H54 (cell line): ENCODE data around the gene NEFH.

ENCODE experiments used
- DNase-seq: peaks from one replicate; pipeline ENCODE4 v3.0.0; 2011; ENCODE audit warnings: low spot score, mixed read lengths; ENCODE audit not compliant: insufficient read length
- FAIRE-seq: peaks from 3 replicates; lab custom pipeline; 2011; peaks lifted over from hg19 to GRCh38; lab: Jason Lieb, UNC
- POLR2A ChIP-seq: IDR thresholded peaks from 2 replicates; pipeline ENCODE4 v1.6.1; 2011; ENCODE audit warnings: low read depth, mild to moderate bottlenecking, low read length

NEFH gene

GRCh38 chr22:29451863-29452262 lies 28.2 kb upstream of the NEFH start:
- no peak for DNase-seq
- TF ChIP-seq POLR2A: no peak
- no peak for FAIRE-seq

GRCh38 chr22:29454276-29454675 lies 25.7 kb upstream of the NEFH start:
- DNase-seq: no peak
- no peak for TF ChIP-seq POLR2A
- FAIRE-seq: no peak

GRCh38 chr22:29456211-29456671 lies 23.8 kb upstream of the NEFH start:
- TF ChIP-seq POLR2A: no peak
- FAIRE-seq: no peak
- DNase-seq: no peak

GRCh38 chr22:29457730-29458129 lies 22.3 kb upstream of the NEFH start:
- peak; percentile 78 for FAIRE-seq
- DNase-seq: peak; percentile 71
- TF ChIP-seq POLR2A: no peak

- DNase-seq (no peak), FAIRE-seq (no peak)
- TF ChIP-seq POLR2A: no peak
These were observed 21.5 kb upstream of the NEFH start for GRCh38 chr22:29458551-29458950.

DNA sequence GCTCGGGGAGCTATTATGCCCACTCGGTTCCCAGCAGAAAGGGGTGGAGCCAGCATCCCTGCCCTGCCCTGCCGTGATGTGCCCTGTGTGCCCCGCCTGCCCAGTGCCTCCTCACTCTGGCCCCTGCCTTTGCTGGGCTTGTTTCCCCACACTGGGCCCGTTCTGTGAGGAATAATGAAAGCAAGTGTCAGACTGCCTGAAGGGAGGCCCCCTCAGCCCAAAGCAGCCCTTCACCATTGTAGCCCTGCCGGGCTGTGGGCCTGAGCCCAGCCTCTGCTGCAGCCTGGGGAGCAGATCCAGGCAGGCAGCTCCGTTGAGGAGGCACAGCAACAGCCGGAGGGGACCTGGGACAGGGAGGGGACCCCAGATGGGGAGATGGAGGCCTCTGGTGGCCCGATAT lies 20.2 kb upstream of the NEFH start:
- FAIRE-seq (no peak), DNase-seq (no peak)
- TF ChIP-seq POLR2A: no peak

GRCh38 chr22:29461263-29461662 lies 18.8 kb upstream of the NEFH start:
- FAIRE-seq (no peak), DNase-seq (no peak)
- no peak for TF ChIP-seq POLR2A

GRCh38 chr22:29463629-29464028 lies 16.4 kb upstream of the NEFH start:
- FAIRE-seq (no peak), DNase-seq (no peak)
- TF ChIP-seq POLR2A: no peak

- TF ChIP-seq POLR2A: no peak
- DNase-seq: no peak
- FAIRE-seq: no peak
These were observed 15.4 kb upstream of the NEFH start for GRCh38 chr22:29464581-29464980.

DNA sequence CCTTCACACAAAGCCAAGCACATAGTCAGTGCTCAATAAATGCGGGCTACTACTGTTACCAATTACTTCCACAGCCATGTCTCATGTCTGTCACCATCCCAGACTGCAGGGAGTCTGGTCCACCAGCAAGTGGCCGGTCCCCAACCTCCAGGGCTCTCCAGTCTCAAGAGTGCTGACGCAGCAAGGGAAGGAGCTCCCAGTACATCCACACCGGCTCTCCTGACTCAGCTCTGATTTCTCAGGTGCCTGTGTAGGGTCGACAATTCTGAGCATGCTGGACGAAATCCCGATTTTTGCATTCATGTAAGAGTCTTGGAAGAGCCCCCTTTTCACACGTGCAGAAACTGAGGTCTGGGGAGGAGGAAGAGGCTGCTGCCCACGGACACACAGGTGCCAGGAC lies 10.3 kb upstream of the NEFH start:
- no peak for FAIRE-seq
- DNase-seq: no peak
- TF ChIP-seq POLR2A: no peak

DNA sequence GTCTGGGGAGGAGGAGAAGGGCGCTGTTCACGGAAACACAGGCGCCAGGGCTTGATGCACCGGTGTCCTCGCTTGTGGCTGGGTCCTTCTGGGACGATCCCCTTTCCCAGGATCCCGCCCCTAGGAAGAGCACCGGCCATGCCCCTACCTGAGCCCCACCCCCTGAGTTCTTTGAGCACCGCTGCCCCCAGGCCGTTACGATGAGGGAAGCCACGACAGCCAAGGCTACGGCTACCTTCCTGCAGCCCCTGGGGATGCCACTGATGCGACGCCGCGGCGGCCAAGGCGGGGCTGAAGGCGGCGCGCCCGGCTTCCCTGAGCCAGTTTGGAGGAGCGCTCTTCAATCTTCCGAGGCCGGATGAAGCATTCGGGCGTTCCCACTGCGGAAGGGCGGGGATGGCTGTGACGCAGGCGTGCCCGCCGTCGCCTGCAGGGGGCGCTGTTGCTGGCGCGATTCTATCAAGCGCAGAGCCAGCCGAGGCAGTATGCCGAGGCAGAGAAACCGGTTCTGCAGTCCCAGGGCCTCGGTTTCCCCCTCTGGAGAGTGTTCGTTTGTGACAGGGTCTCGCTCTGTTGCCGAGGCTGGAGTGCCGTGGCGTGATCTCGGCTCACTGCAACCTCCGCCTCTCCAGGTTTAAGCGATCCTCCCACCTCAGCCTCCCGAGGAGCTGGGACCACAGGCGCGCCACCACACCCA lies 9.7 kb upstream of the NEFH start:
- FAIRE-seq (no peak), DNase-seq (peak; percentile 77)
- TF ChIP-seq POLR2A: no peak

- no peak for FAIRE-seq
- DNase-seq: no peak
- TF ChIP-seq POLR2A: no peak
These were observed 7.0 kb upstream of the NEFH start for GRCh38 chr22:29473001-29473400.

DNA sequence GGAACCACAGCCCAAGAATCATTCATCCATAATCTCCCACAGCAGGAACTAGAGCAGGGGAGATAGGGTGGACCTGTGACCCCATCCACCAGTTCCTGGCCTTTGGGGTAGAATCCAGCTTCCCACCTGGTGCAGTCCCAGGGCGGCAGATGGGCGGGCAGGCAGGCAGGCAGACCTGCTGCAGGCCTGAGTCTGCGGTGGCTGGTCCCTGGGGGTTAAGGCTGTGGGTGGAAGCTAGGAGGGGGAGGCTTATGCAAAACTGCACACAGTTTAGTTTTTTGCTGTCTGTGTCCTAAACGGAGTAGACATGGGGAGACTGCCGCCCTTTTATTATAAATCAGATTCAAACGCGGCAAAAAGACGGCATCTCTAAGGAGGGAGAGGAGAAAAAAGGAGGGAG lies 4.5 kb upstream of the NEFH start:
- DNase-seq (no peak), FAIRE-seq (no peak)
- TF ChIP-seq POLR2A: no peak

- TF ChIP-seq POLR2A: no peak
- DNase-seq: no peak
- no peak for FAIRE-seq
These were observed 3.9 kb upstream of the NEFH start for GRCh38 chr22:29476116-29476515.

GRCh38 chr22:29477723-29478318 lies 2.2 kb upstream of the NEFH start:
- no peak for TF ChIP-seq POLR2A
- FAIRE-seq (no peak), DNase-seq (no peak)
